Upper lobe of left lung (tissue), 6 donors: ENCODE results near the gene NFATC2. TPM values are rescaled to one million over a fixed set of nuclear protein-coding genes. Genes with fewer than 3 reads are reported as not detected.
"Not testable (repeated sequence)": the region's sequence is repeated elsewhere in the genome, so short reads cannot be mapped to it uniquely, and the experiment has no call there.

Source experiments
- ATAC-seq, 2 donors: fragments of 200-7000 bp; cut with Tn5 transposase; one replicate each; pipeline ENCODE4 v1.9.1; 2022; ENCODE audit warnings: mild to moderate bottlenecking in 2 of 2, moderate library complexity in 2 of 2; ENCODE audit not compliant: low FRiP score in 2 of 2
- DNase-seq, 2 donors: peaks; one replicate each; pipeline ENCODE4 v3.0.0-alpha.2; 2019 to 2020
- H3K27ac ChIP-seq, 4 donors: fragments of 200-600 bp; sonication (generic); one replicate each; pipeline ENCODE4 v1.5.1; 2016 to 2019
- H3K27me3 ChIP-seq, 4 donors: fragments of 200-600 bp; sonication (generic); one replicate each; pipeline ENCODE4 v1.5.1; 2017 to 2019
- H3K36me3 ChIP-seq, 4 donors: fragments of 200-600 bp; sonication (generic); one replicate each; pipeline ENCODE4 v1.5.1; 2016 to 2019
- H3K4me1 ChIP-seq, 4 donors: fragments of 200-600 bp; sonication (generic); one replicate each; pipeline ENCODE4 v1.5.1; 2018 to 2019
- H3K4me3 ChIP-seq, 4 donors: fragments of 200-600 bp; sonication (generic); one replicate each; pipeline ENCODE4 v1.5.1; 2017 to 2019; ENCODE audit warnings: mild to moderate bottlenecking in 2 of 4, moderate library complexity in 1 of 4
- H3K9me3 ChIP-seq, 4 donors: fragments of 200-600 bp; sonication (generic); one replicate each; pipeline ENCODE4 v1.5.1; 2018 to 2019
- CTCF ChIP-seq, 6 experiments: fragments of 450-650 bp in 4 of 6; fragments of 200-600 bp in 2 of 6; sonication (generic) in 2 of 6; IDR thresholded peaks; one replicate each; pipeline ENCODE4 v1.5.1; 2016 to 2019; ENCODE audit warnings: antibody characterized with exemption in 6 of 6
- EP300 ChIP-seq, 4 donors: sonication (generic); formaldehyde crosslinking; IDR thresholded peaks; one replicate each; pipeline ENCODE4 v1.5.1; 2017; ENCODE audit warnings: antibody characterized with exemption in 4 of 4, control low read depth in 2 of 4
- POLR2A ChIP-seq, 4 donors: fragments of 450-650 bp; IDR thresholded peaks; one replicate each; pipeline ENCODE4 v1.5.1; 2016 to 2017; ENCODE audit warnings: antibody characterized with exemption in 4 of 4, mild to moderate bottlenecking in 2 of 4
- POLR2AphosphoS5 ChIP-seq, 2 donors: sonication (generic); formaldehyde crosslinking; IDR thresholded peaks; one replicate each; pipeline ENCODE4 v1.5.1; 2017; ENCODE audit warnings: antibody characterized with exemption in 2 of 2
- WGBS, 2 donors: methylation state at CpG; one replicate each; pipeline ENCODE4 v1.1.5; 2017 to 2018; 5-methylcytosine and 5-hydroxymethylcytosine counted together
- total RNA-seq, 6 donors: library from RNA; depleted of rRNA in 4 of 6; stranded (reverse); fragments of >200 nt in 4 of 6; gene quantifications; one replicate each; pipeline versions ENCODE4 v1.1.0 to v1.2.1, GENCODE V29; 2016 to 2021
- donor health status: DM: no; HTN: no; CAD: no; lungs with moderate emphysema.
- donor health status: DM: no; HTN: yes; CAD: no; lungs with severe emphysema.

NFATC2 gene
- total RNA-seq, 6 donors from 2014 or later = 5.1 to 28.1 (median 7.6) TPM

- no peaks in the 10 kb centered on the region for H3K27me3 ChIP-seq
- no peaks in the 10 kb centered on the region for H3K9me3 ChIP-seq
- no peak overlapping the region for H3K27ac ChIP-seq
- no peak for TF ChIP-seq POLR2AphosphoS5 (IDR thresholded peaks at IDR 0.05)
- no peak for TF ChIP-seq EP300 (IDR thresholded peaks at IDR 0.05)
- DNase-seq = no peak
- no peak for ATAC-seq
- H3K36me3 ChIP-seq = no peaks in the 10 kb centered on the region
- peaks cover 0 to 3% (median 0%) of the 10 kb centered on the region in 4 donors for H3K4me1 ChIP-seq
- H3K4me3 ChIP-seq = no peak overlapping the region
- WGBS, 2 donors = 89 to 92% methylated on average over 8 to 10 of the region's 10 CpGs
Measured at GRCh38 chr20:51467956-51468626, 74.4 kb downstream of the NFATC2 start.

GRCh38 chr20:51463998-51464397, 78.5 kb downstream of the NFATC2 start:
- peak in 1 of 2 donors; percentile 15 for ATAC-seq

GRCh38 chr20:51463560-51463959, 79.0 kb downstream of the NFATC2 start:
- no peak overlapping the region for H3K4me3 ChIP-seq
- H3K36me3 ChIP-seq = no peaks in the 10 kb centered on the region
- 88 to 90% methylated on average over 7 to 8 of the region's 8 CpGs for WGBS, 2 donors
- H3K27ac ChIP-seq = no peak overlapping the region
- TF ChIP-seq POLR2AphosphoS5 (IDR thresholded peaks at IDR 0.05) (no peak), EP300 (IDR thresholded peaks at IDR 0.05) (no peak), POLR2A (IDR thresholded peaks at IDR 0.05) (no peak)
- DNase-seq (no peak), ATAC-seq (no peak)
- no peaks in the 10 kb centered on the region for H3K27me3 ChIP-seq
- H3K9me3 ChIP-seq = no peaks in the 10 kb centered on the region
- no peaks in the 10 kb centered on the region for H3K4me1 ChIP-seq

More at GRCh38 chr20:51463998-51464397, 78.5 kb downstream of the NFATC2 start:
- no peak for TF ChIP-seq CTCF (IDR thresholded peaks at IDR 0.05)
- TF ChIP-seq EP300 (IDR thresholded peaks at IDR 0.05) = no peak
- no peak for TF ChIP-seq POLR2AphosphoS5 (IDR thresholded peaks at IDR 0.05)
- no peak for TF ChIP-seq POLR2A (IDR thresholded peaks at IDR 0.05)
- no peaks in the 10 kb centered on the region for H3K9me3 ChIP-seq
- H3K27me3 ChIP-seq = no peaks in the 10 kb centered on the region
- DNase-seq = no peak
- H3K4me3 ChIP-seq = no peak overlapping the region
- H3K4me1 ChIP-seq = no peaks in the 10 kb centered on the region
- no peaks in the 10 kb centered on the region for H3K36me3 ChIP-seq
- 88% methylated on average over 9 of the region's 9 CpGs for WGBS, 2 donors
- H3K27ac ChIP-seq = no peak overlapping the region

GRCh38 chr20:51462566-51463276, 79.8 kb downstream of the NFATC2 start:
- H3K27me3 ChIP-seq = no peaks in the 10 kb centered on the region
- DNase-seq (peak in 1 of 2 donors; percentile 82), ATAC-seq (peak; percentile 40 to 91)
- no peaks in the 10 kb centered on the region for H3K36me3 ChIP-seq
- no peak overlapping the region for H3K4me3 ChIP-seq
- no peaks in the 10 kb centered on the region for H3K4me1 ChIP-seq
- H3K9me3 ChIP-seq = no peaks in the 10 kb centered on the region
- no peak overlapping the region for H3K27ac ChIP-seq
- 89 to 90% methylated on average over 9 of the region's 12 CpGs for WGBS, 2 donors
- no peak for TF ChIP-seq POLR2AphosphoS5 (IDR thresholded peaks at IDR 0.05)
- TF ChIP-seq POLR2A (IDR thresholded peaks at IDR 0.05) = no peak
- no peak for TF ChIP-seq CTCF (IDR thresholded peaks at IDR 0.05)
- TF ChIP-seq EP300 (IDR thresholded peaks at IDR 0.05) = no peak

- ATAC-seq, H3K4me3 ChIP-seq, H3K9me3 ChIP-seq, DNase-seq, H3K36me3 ChIP-seq, H3K27me3 ChIP-seq, H3K27ac ChIP-seq, H3K4me1 ChIP-seq: not testable (repeated sequence)
- 76 to 79% methylated on average over 5 of the region's 5 CpGs for WGBS, 2 donors
Measured at GRCh38 chr20:51461846-51462245, 80.7 kb downstream of the NFATC2 start.

GRCh38 chr20:51461306-51461705, 81.2 kb downstream of the NFATC2 start:
- WGBS, 2 donors = 88 to 100% methylated on average over 5 to 8 of the region's 8 CpGs
- ATAC-seq = no peak
- H3K36me3 ChIP-seq = no peaks in the 10 kb centered on the region
- H3K27ac ChIP-seq = no peak overlapping the region
- no peak for TF ChIP-seq CTCF (IDR thresholded peaks at IDR 0.05)
- H3K4me3 ChIP-seq = no peak overlapping the region
- no peak for DNase-seq
- H3K4me1 ChIP-seq = peaks cover 5 to 11% (median 8%) of the 10 kb centered on the region in 4 donors
- no peaks in the 10 kb centered on the region for H3K9me3 ChIP-seq
- H3K27me3 ChIP-seq = no peaks in the 10 kb centered on the region
